Measurements from ENCODE around the gene COP1. TPM values are rescaled to one million over a fixed set of nuclear protein-coding genes. Genes with fewer than 3 reads are reported as not detected.

COP1 gene
- total and polyA plus RNA-seq, 10 of the 15 experiments (the other 5 are each of a cell fraction or from before 2014, with no cell fraction given), result 17.7 to 49.9 (median 38.7) TPM

- no peak for TF ChIP-seq CUX1 (IDR thresholded peaks at IDR 0.05; ENCODE audit: insufficient replicate concordance, low read depth, low read length)
- TF ChIP-seq LARP7 (IDR thresholded peaks at IDR 0.05), result no peak
- no peak for TF ChIP-seq IKZF1 (conservative IDR thresholded peaks at IDR 0.05)
- no peak for TF ChIP-seq CREB1 (IDR thresholded peaks at IDR 0.05; ENCODE audit: low read depth)
Observed at GRCh38 chr1:175947771-175948170, 259.3 kb downstream of the COP1 start (continued).

GRCh38 chr1:175944591-175944990 is 262.5 kb downstream of the COP1 start:
- SMC1A ChIA-PET (ENCODE audit: uncharacterized antibody, unreplicated experiment), result no interaction called here
- TF ChIP-seq BCL11A (IDR thresholded peaks at IDR 0.05; ENCODE audit: low read depth, low read length) (no peak), GATAD2B (conservative IDR thresholded peaks at IDR 0.05; ENCODE audit: low read depth) (no peak), ZNF622 (IDR thresholded peaks at IDR 0.05) (no peak)
- RAD21 ChIA-PET (ENCODE audit: unreplicated experiment), result no interaction called here
- Histone ChIP-seq H3K9me3 (replicated peaks; ENCODE audit: control insufficient read depth, insufficient read depth, low read length) (no peaks in the 10 kb centered on the region), H3K4me2 (ENCODE audit: control insufficient read depth, insufficient read depth) (no peak overlapping the region), H3K4me1 (ENCODE audit: control insufficient read depth, insufficient read depth, low read length) (no peaks in the 10 kb centered on the region), H4K20me1 (ENCODE audit: control insufficient read depth, insufficient read depth) (no peaks in the 10 kb centered on the region), H3K27ac (ENCODE audit: control insufficient read depth, insufficient read depth) (no peak overlapping the region), H2AFZ (ENCODE audit: control insufficient read depth, low read depth, low read length) (no peak overlapping the region), H3K27me3 (replicated peaks in 1 of 2; ENCODE audit: control insufficient read depth in 2 of 2, insufficient read depth in 2 of 2, low read length in 1 of 2) (no peaks in the 10 kb centered on the region), H3K9ac (ENCODE audit: control insufficient read depth, insufficient read depth, low read length) (no peak overlapping the region), H3K79me2 (ENCODE audit: control insufficient read depth, insufficient read depth, low read length) (no peaks in the 10 kb centered on the region), H3K4me3 (no peak overlapping the region), H3K36me3 (ENCODE audit: control insufficient read depth in 2 of 2, insufficient read depth in 2 of 2, low read length in 1 of 2) (no peaks in the 10 kb centered on the region; a peak in 1 of 4 replicates)
- ATAC-seq (no peak), FAIRE-seq (no peak), DNase-seq (ENCODE audit: low read depth, low spot score) (no peak)
- POLR2A ChIA-PET, result interaction anchor here (0.6 kb wide), 1 partner anchor 1106 kb away, joined by 3 read pairs; no protein-coding TSS in a partner anchor
- BruUV-seq (replicated peaks), result no TSS peak
- in situ Hi-C loops (cut with MboI), result no loop called here
- WGBS (ENCODE audit: insufficient coverage, insufficient replicate concordance, low lambda C conversion rate, missing lambda C conversion rate), result 100% methylated on average over 2 of the region's 2 CpGs
- intact Hi-C loops (cut with micrococcal nuclease; ENCODE audit: unreplicated experiment), result no loop called here
- CTCF ChIA-PET, result no interaction called here
